GM23248 (cell line): ENCODE results near the gene LRMDA. TPM values are rescaled to one million over a fixed set of nuclear protein-coding genes. Genes with fewer than 3 reads are reported as not detected.

Experiments
- DNase-seq: peaks from one replicate; pipeline ENCODE4 v3.0.0-alpha.2; 2015
- H2AFZ ChIP-seq: fragments of 200-600 bp; sonication (generic); 2 replicates; pipeline ENCODE4 v1.6.1; 2016; ENCODE audit warnings: antibody characterized with exemption
- H3F3A ChIP-seq: fragments of 200-600 bp; sonication (generic); 2 replicates; pipeline ENCODE4 v1.6.1; 2016; ENCODE audit warnings: mild to moderate bottlenecking, antibody characterized with exemption, mixed run types; ENCODE audit not compliant: insufficient read depth
- H3K27ac ChIP-seq: fragments of 200-600 bp; sonication (generic); 2 replicates; pipeline ENCODE4 v1.5.1; 2016; ENCODE audit warnings: mild to moderate bottlenecking
- H3K27me3 ChIP-seq: fragments of 200-600 bp; sonication (generic); replicated peaks from 2 replicates; pipeline ENCODE4 v1.6.1; 2016; ENCODE audit warnings: mild to moderate bottlenecking; ENCODE audit not compliant: insufficient read depth
- H3K36me3 ChIP-seq: fragments of 200-600 bp; sonication (generic); 2 replicates; pipeline ENCODE4 v1.6.1; 2016; ENCODE audit warnings: low read depth, mild to moderate bottlenecking
- H3K4me1 ChIP-seq: fragments of 200-600 bp; sonication (generic); 2 replicates; pipeline ENCODE4 v1.6.1; 2016; ENCODE audit warnings: mild to moderate bottlenecking; ENCODE audit not compliant: insufficient read depth
- H3K4me2 ChIP-seq: fragments of 200-600 bp; sonication (generic); one replicate; pipeline ENCODE4 v1.6.1; 2016; ENCODE audit warnings: mild to moderate bottlenecking; ENCODE audit not compliant: unreplicated experiment
- H3K4me3 ChIP-seq: fragments of 200-600 bp; sonication (generic); 2 replicates; pipeline ENCODE4 v1.5.1; 2016; ENCODE audit warnings: mild to moderate bottlenecking
- H3K79me2 ChIP-seq: fragments of 200-600 bp; sonication (generic); 2 replicates; pipeline ENCODE4 v1.6.1; 2016; ENCODE audit warnings: mild to moderate bottlenecking; ENCODE audit not compliant: insufficient read depth
- H3K9ac ChIP-seq: fragments of 200-600 bp; sonication (generic); 2 replicates; pipeline ENCODE4 v1.6.1; 2016; ENCODE audit warnings: mild to moderate bottlenecking
- H3K9me2 ChIP-seq: fragments of 200-600 bp; sonication (generic); 2 replicates; pipeline ENCODE4 v1.6.1; 2016; ENCODE audit warnings: mixed run types, mild to moderate bottlenecking, moderate library complexity; ENCODE audit not compliant: insufficient read depth
- H3K9me3 ChIP-seq: fragments of 200-600 bp; sonication (generic); one replicate; pipeline ENCODE4 v1.6.1; 2017; ENCODE audit warnings: low read depth
- H4K20me1 ChIP-seq: fragments of 200-600 bp; sonication (generic); 2 replicates; pipeline ENCODE4 v1.6.0; 2016; ENCODE audit not compliant: insufficient read depth
- EZH2 ChIP-seq: fragments of 200-600 bp; sonication (generic); IDR thresholded peaks from 2 replicates; pipeline ENCODE4 v1.6.1; 2018; ENCODE audit warnings: antibody characterized with exemption, mild to moderate bottlenecking; ENCODE audit not compliant: insufficient read depth, poor library complexity, severe bottlenecking
- EZH2phosphoT487 ChIP-seq: fragments of 200-600 bp; sonication (generic); IDR thresholded peaks from 2 replicates; pipeline ENCODE4 v1.6.1; 2018; ENCODE audit warnings: antibody characterized with exemption, moderate library complexity, mild to moderate bottlenecking, low read depth; ENCODE audit not compliant: insufficient read depth
- WGBS, 2 experiments: methylation state at CpG; one replicate each; pipeline ENCODE4 v1.1.6; 2015 to 2017; ENCODE audit warnings: low lambda C conversion rate in 2 of 2, low coverage in 1 of 2; ENCODE audit errors: missing lambda C conversion rate in 2 of 2; 5-methylcytosine and 5-hydroxymethylcytosine counted together
- in situ Hi-C: fragments of 300-500 bp; cut with MboI; formaldehyde crosslinking; loops from 2 replicates; pipeline ENCODE4 v1.15.0; 2020
- polyA plus RNA-seq: library from polyadenylated mRNA; unstranded; fragments of >200 nt; fragmentation: Nextera tagmentation; extraction: Ambion mirVana; gene quantifications from 2 replicates; pipeline ENCODE4 v1.2.1, GENCODE V29; 2016
- total RNA-seq: library from RNA; depleted of rRNA; stranded (reverse); fragments of >200 nt; shearing (Covaris generic); gene quantifications from 2 replicates; pipeline ENCODE4 v1.2.3, GENCODE V29; 2014

The LRMDA gene
- total and polyA plus RNA-seq, 2 experiments from 2014 or later: 2.6 TPM; not detected in 1

GRCh38 chr10:76433161-76434005, 1002.0 kb downstream of the LRMDA start:
- peaks cover 45% of the 10 kb centered on the region for H3K4me1 ChIP-seq
- H4K20me1 ChIP-seq: no peaks in the 10 kb centered on the region
- peaks cover 26% of the 10 kb centered on the region for H3F3A ChIP-seq
- no peak for TF ChIP-seq EZH2phosphoT487
- no peak for TF ChIP-seq EZH2
- WGBS, 2 experiments: 90 to 91% methylated on average over 8 of the region's 8 CpGs
- no peaks in the 10 kb centered on the region for H3K79me2 ChIP-seq
- no peak overlapping the region for H3K4me2 ChIP-seq
- no peak overlapping the region for H3K9ac ChIP-seq
- no peaks in the 10 kb centered on the region for H3K27me3 ChIP-seq
- no peak for DNase-seq
- no peak overlapping the region for H3K4me3 ChIP-seq
- in situ Hi-C loops: no loop called here
- H3K27ac ChIP-seq: no peak overlapping the region
- no peaks in the 10 kb centered on the region for H3K9me2 ChIP-seq
- no peaks in the 10 kb centered on the region for H3K36me3 ChIP-seq
- H3K9me3 ChIP-seq: no peaks in the 10 kb centered on the region
- H2AFZ ChIP-seq: no peak overlapping the region

DNA sequence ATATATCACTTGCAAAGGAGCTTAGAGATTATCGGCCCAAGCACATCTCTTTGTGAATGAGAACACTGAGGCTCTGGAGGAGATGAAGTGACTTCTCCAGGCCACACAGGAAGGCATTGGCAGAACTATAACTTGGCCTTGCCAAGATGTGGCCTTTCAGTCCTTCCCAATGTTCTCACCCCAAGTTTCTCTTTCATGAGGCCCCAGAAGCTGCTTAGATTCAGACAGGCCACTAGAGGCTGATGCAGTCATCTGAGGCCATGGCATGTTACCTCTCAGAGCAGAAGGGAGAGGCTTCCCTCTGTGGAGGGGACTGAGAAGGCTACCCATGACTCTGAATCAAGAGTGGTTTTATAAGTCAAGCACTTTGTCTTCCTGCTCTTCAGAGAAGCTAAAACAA, 1003.7 kb downstream of the LRMDA start:
- Histone ChIP-seq H3K4me3 (no peak overlapping the region), H3K9ac (no peak overlapping the region), H3K27ac (no peak overlapping the region), H3K4me1 (peaks cover 28% of the 10 kb centered on the region), H3F3A (peaks cover 13% of the 10 kb centered on the region), H3K9me3 (no peaks in the 10 kb centered on the region), H2AFZ (no peak overlapping the region), H3K9me2 (no peaks in the 10 kb centered on the region), H3K27me3 (no peaks in the 10 kb centered on the region), H3K36me3 (no peaks in the 10 kb centered on the region), H4K20me1 (no peaks in the 10 kb centered on the region), H3K4me2 (no peak overlapping the region), H3K79me2 (no peaks in the 10 kb centered on the region)
- TF ChIP-seq EZH2: no peak
- no peak for TF ChIP-seq EZH2phosphoT487
- in situ Hi-C loops: no loop called here
- DNase-seq: peak; percentile 19
- 75 to 79% methylated on average over 1 of the region's 1 CpG for WGBS, 2 experiments

DNA sequence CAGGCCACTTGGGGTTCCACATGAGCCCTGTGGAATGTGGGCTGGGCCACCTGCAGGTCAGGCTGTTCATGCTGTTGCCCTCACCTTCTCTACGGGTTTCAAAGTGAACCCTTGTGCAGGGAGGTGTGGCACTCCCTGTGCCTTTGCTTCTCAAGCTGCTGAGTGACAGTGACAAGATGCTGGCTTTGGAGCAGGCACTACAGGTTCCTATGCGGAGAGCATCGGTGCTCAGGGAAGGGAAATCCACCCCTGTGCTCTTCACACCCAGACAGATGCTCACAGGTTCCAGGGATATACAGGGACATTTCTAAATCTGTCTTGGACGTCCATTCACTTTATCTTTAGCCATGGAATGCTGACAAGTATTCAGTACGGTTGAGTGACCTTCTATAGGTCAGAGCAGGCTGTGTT, 1005.0 kb downstream of the LRMDA start:
- no peaks in the 10 kb centered on the region for H3K27me3 ChIP-seq
- 48 to 57% methylated on average over 5 of the region's 5 CpGs for WGBS, 2 experiments
- peaks cover 15% of the 10 kb centered on the region for H3K4me1 ChIP-seq
- no peaks in the 10 kb centered on the region for H3K36me3 ChIP-seq
- H3F3A ChIP-seq: peaks cover 10% of the 10 kb centered on the region
- H3K9ac ChIP-seq: no peak overlapping the region
- H3K79me2 ChIP-seq: no peaks in the 10 kb centered on the region
- no peak overlapping the region for H3K27ac ChIP-seq
- H3K4me2 ChIP-seq: no peak overlapping the region
- H4K20me1 ChIP-seq: no peaks in the 10 kb centered on the region
- no peaks in the 10 kb centered on the region for H3K9me3 ChIP-seq
- no peak overlapping the region for H3K4me3 ChIP-seq
- DNase-seq: no peak
- TF ChIP-seq EZH2 (no peak), EZH2phosphoT487 (no peak)
- H3K9me2 ChIP-seq: no peaks in the 10 kb centered on the region
- no peak overlapping the region for H2AFZ ChIP-seq
- in situ Hi-C loops: no loop called here

GRCh38 chr10:76436981-76437380, 1005.6 kb downstream of the LRMDA start:
- Histone ChIP-seq H3K79me2 (no peaks in the 10 kb centered on the region), H3F3A (peaks cover 4% of the 10 kb centered on the region), H3K27me3 (no peaks in the 10 kb centered on the region), H3K9me2 (no peaks in the 10 kb centered on the region), H3K4me1 (peaks cover 9% of the 10 kb centered on the region), H3K4me3 (no peak overlapping the region), H4K20me1 (no peaks in the 10 kb centered on the region), H3K9me3 (no peaks in the 10 kb centered on the region), H2AFZ (no peak overlapping the region), H3K27ac (no peak overlapping the region), H3K4me2 (no peak overlapping the region), H3K36me3 (no peaks in the 10 kb centered on the region), H3K9ac (no peak overlapping the region)
- DNase-seq: no peak
- WGBS, 2 experiments: 76 to 85% methylated on average over 1 of the region's 1 CpG
- in situ Hi-C loops: no loop called here
- TF ChIP-seq EZH2phosphoT487: no peak
- TF ChIP-seq EZH2: no peak
